Esophagus (tissue), 2 donors: ENCODE results near the gene KHK. TPM values are rescaled to one million over a fixed set of nuclear protein-coding genes. Genes with fewer than 3 reads are reported as not detected.
A peak's percentile ranks its signal among the peaks of the same experiment; 100 is the strongest.

Experiments
- H3K27ac ChIP-seq, 2 donors: one replicate each; pipeline ENCODE4 v1.5.1; 2013; ENCODE audit warnings: low read depth in 2 of 2, mild to moderate bottlenecking in 2 of 2, inconsistent platforms in 1 of 2, low read length in 1 of 2, moderate library complexity in 1 of 2
- H3K27me3 ChIP-seq, 2 donors: one replicate each; pipeline ENCODE4 v1.6.1; 2013; ENCODE audit warnings: low read length in 2 of 2, control low read depth in 1 of 2, mild to moderate bottlenecking in 1 of 2; ENCODE audit not compliant: insufficient read depth in 2 of 2, control insufficient read depth in 1 of 2
- H3K36me3 ChIP-seq, 2 donors: one replicate each; pipeline ENCODE4 v1.6.1; 2013; ENCODE audit warnings: low read length in 1 of 2; ENCODE audit not compliant: control insufficient read depth in 2 of 2, insufficient read depth in 2 of 2
- H3K4me1 ChIP-seq, 2 donors: one replicate each; pipeline ENCODE4 v1.6.1; 2013; ENCODE audit warnings: low read length in 1 of 2; ENCODE audit not compliant: control insufficient read depth in 2 of 2, insufficient read depth in 2 of 2
- H3K4me3 ChIP-seq, 2 donors: one replicate each; pipeline ENCODE4 v1.5.1; 2013; ENCODE audit warnings: low read length in 2 of 2, mild to moderate bottlenecking in 2 of 2, low read depth in 1 of 2, moderate library complexity in 1 of 2
- H3K9me3 ChIP-seq, 2 donors: one replicate each; pipeline ENCODE4 v1.6.1; 2013; ENCODE audit warnings: mild to moderate bottlenecking in 2 of 2, low read depth in 1 of 2, low read length in 1 of 2, moderate library complexity in 1 of 2; ENCODE audit not compliant: control insufficient read depth in 2 of 2, insufficient read depth in 1 of 2
- whole genome bisulfite sequencing, 2 donors: extraction: QIAGEN DNeasy Blood & Tissue Kit; methylation state at CpG; one replicate each; pipeline ENCODE4 v1.1.7; 2013; 5-methylcytosine and 5-hydroxymethylcytosine counted together
- polyA plus RNA-seq, 2 donors: library from polyadenylated mRNA; stranded (reverse); fragments of 200-250 nt; gene quantifications; one replicate each; pipeline ENCODE4 v1.2.3, GENCODE V29; 2013
- donor health status: healthy with polysubstance abuse.
- donor health status: Bipolar disorder and iron deficiency.

Gene KHK
- polyA plus RNA-seq, 2 donors = 2.2 to 3.3 TPM

DNA sequence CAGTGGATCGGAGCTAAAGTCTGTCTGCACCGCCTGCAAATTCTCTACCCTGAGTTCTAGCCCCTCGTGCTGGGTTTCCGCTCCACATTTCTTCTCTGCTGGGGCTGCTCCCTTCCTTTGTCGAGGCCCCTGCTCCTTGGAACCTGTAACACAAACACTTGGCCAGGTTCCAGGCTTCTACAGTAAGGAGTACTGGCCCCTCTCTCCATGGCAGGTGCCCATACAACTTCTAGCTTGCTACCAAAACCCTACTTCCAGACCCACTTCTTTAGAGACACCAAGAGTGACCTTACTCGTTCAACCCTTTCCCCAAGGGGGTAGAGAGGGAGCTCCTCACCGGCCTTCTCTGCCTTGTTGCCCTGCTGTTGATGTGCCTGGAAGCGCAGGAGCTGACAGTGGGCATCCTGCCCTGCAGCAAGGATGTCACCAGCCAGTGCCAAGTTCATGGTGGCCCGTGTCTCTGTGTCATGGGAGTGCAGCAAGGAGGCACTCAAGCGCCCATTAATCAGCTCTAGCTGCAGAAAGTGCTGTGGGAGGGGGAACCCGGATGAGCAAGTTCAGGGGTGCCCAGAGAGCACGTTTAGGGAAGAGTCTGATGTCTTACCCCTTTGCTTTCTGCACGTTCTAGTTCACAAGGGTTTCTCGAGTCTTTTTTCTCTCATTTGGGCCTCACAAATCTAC is 46.8 kb downstream of the KHK start:
- Histone ChIP-seq H3K27ac (peak overlapping the region in 1 of 2 donors; percentile 6), H3K4me3 (peak overlapping the region; percentile 85 to 88), H3K36me3 (peaks cover 2 to 25% of the 10 kb centered on the region in 2 donors), H3K4me1 (peaks cover 2 to 8% of the 10 kb centered on the region in 2 donors), H3K9me3 (no peaks in the 10 kb centered on the region), H3K27me3 (no peaks in the 10 kb centered on the region)
- WGBS, 2 donors = 38% methylated on average over 14 of the region's 14 CpGs

- no peaks in the 10 kb centered on the region for H3K9me3 ChIP-seq
- peaks cover 2 to 8% of the 10 kb centered on the region in 2 donors for H3K4me1 ChIP-seq
- peak within 1 kb of the TSS; percentile 82 to 86 for H3K27ac ChIP-seq
- H3K36me3 ChIP-seq = peaks cover 2 to 25% of the 10 kb centered on the region in 2 donors
- no peaks in the 10 kb centered on the region for H3K27me3 ChIP-seq
- H3K4me3 ChIP-seq = peak within 1 kb of the TSS; percentile 85 to 88
- WGBS, 2 donors = 1% methylated on average over 77 to 86 of the region's 86 CpGs
These were observed 47.6 kb downstream of the KHK start, which contains the start of gene PREB for GRCh38 chr2:27133905-27134780. Gene PREB (minus strand): TSS chr2:27134636. CDS start chr2:27134421, 215 bp downstream.

GRCh38 chr2:27134781-27135477 is 48.4 kb downstream of the KHK start:
- H3K4me3 ChIP-seq = peak overlapping the region; percentile 6 to 85
- peaks cover 2 to 8% of the 10 kb centered on the region in 2 donors for H3K4me1 ChIP-seq
- H3K27ac ChIP-seq = peak overlapping the region in 1 of 2 donors; percentile 36

GRCh38 chr2:27135478-27135955 is 48.9 kb downstream of the KHK start:
- Histone ChIP-seq H3K9me3 (no peaks in the 10 kb centered on the region), H3K27ac (no peak overlapping the region), H3K4me1 (peaks cover 2 to 8% of the 10 kb centered on the region in 2 donors), H3K27me3 (no peaks in the 10 kb centered on the region), H3K36me3 (peaks cover 2 to 20% of the 10 kb centered on the region in 2 donors), H3K4me3 (no peak overlapping the region)
- WGBS, 2 donors = 83 to 84% methylated on average over 12 of the region's 12 CpGs

More at GRCh38 chr2:27134781-27135477, 48.4 kb downstream of the KHK start:
- WGBS, 2 donors = 51 to 52% methylated on average over 33 of the region's 33 CpGs
- Histone ChIP-seq H3K27me3 (no peaks in the 10 kb centered on the region), H3K9me3 (no peaks in the 10 kb centered on the region), H3K36me3 (peaks cover 2 to 25% of the 10 kb centered on the region in 2 donors)

DNA sequence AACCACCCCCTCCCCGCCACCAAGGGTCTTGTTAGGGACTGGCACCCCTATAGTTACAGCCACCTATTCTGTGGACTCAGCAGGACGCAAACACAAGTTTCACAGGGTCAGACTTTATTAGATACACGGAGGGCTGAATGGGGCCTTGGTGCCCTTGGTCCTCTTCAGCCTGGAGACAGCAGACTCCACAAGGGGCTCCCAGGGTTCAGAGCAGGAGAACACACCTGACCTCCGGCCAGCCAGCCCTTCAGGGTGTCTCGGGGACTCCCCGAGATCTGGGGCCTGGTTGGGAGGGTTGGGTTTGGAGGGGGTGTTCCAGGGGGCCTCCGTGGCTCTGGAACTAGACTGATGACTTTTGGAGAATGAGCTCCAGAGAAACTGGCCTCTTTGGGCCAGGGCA is 50.2 kb downstream of the KHK start:
- no peaks in the 10 kb centered on the region for H3K27me3 ChIP-seq
- H3K4me3 ChIP-seq = no peak overlapping the region
- H3K9me3 ChIP-seq = no peaks in the 10 kb centered on the region
- H3K4me1 ChIP-seq = peaks cover 2 to 8% of the 10 kb centered on the region in 2 donors
- no peak overlapping the region for H3K27ac ChIP-seq
- 92 to 95% methylated on average over 7 of the region's 7 CpGs for WGBS, 2 donors
- H3K36me3 ChIP-seq = peaks cover 0 to 9% of the 10 kb centered on the region in 2 donors

DNA sequence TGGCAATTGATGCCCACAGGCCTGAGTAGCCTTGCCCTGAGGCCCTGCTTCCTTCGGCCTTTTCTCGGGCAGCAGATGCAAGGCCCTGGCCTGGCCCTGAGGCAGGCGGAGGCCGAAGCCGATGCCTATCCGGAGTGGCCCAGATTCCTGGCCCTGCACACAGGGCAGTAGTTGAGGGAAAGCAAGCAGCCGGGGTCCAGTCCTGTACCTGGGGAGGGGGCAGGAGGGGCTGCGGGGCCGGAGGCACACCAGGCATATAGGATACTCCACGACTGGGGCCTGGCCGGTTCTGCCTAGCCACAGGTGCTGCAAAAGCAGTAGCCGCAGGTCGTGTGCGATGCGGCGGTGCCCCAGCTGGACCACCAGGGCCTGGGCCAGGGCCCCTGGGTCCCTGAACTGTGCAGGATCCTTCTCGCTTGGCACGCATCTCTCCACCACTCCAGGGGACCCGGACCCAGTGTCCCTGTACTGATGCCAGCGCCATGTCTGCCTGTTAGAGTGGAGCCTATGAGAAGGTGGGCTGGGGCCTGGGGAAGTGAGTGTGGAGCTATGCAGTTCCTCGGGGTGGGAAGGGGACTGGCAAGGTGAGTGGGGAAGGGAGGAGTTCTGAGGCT is 50.9 kb downstream of the KHK start:
- peaks cover 0 to 2% of the 10 kb centered on the region in 2 donors for H3K36me3 ChIP-seq
- H3K4me1 ChIP-seq = peaks cover 2 to 8% of the 10 kb centered on the region in 2 donors
- WGBS, 2 donors = 92 to 94% methylated on average over 21 of the region's 21 CpGs
- no peaks in the 10 kb centered on the region for H3K27me3 ChIP-seq
- no peak overlapping the region for H3K27ac ChIP-seq
- no peak overlapping the region for H3K4me3 ChIP-seq
- no peaks in the 10 kb centered on the region for H3K9me3 ChIP-seq

- Histone ChIP-seq H3K27me3 (no peaks in the 10 kb centered on the region), H3K9me3 (no peaks in the 10 kb centered on the region), H3K36me3 (no peaks in the 10 kb centered on the region), H3K4me3 (no peak overlapping the region), H3K27ac (no peak overlapping the region), H3K4me1 (peaks cover 2 to 3% of the 10 kb centered on the region in 2 donors)
- 83 to 86% methylated on average over 7 of the region's 7 CpGs for WGBS, 2 donors
These were observed 51.5 kb downstream of the KHK start for GRCh38 chr2:27138111-27138510.

DNA sequence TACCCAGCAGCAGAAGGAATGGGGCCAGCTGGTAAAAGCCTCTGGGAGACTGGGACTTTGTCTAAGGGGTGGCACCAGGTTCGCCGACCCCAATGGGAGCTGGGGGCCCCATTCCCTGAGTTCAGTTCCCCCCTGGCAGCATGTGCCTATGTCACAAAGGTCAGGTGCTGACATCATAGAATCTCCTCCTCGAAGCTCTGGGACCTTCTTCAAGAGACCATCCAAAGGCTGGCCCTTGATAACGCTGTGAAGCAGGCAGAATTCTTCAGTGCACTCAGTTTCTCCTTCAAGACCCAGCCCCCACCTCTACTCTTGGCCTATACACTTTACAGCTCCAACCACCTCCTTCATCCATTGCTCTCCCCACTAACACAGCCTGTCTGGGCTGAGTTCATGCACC is 52.7 kb downstream of the KHK start, which contains the start of gene PRR30:
Gene PRR30, minus strand, starts transcription at position 101 of the 400 bp plus-strand sequence. CDS start 1,081 bp downstream, outside the sequence.
- Histone ChIP-seq H3K9me3 (no peaks in the 10 kb centered on the region), H3K36me3 (no peaks in the 10 kb centered on the region), H3K27ac (no peak within 1 kb of the TSS), H3K27me3 (no peaks in the 10 kb centered on the region), H3K4me3 (no peak within 1 kb of the TSS), H3K4me1 (no peaks in the 10 kb centered on the region)
- 76 to 81% methylated on average over 4 of the region's 4 CpGs for WGBS, 2 donors

- H3K27ac ChIP-seq = no peak overlapping the region
- H3K27me3 ChIP-seq = no peaks in the 10 kb centered on the region
- H3K4me3 ChIP-seq = no peak overlapping the region
- no peaks in the 10 kb centered on the region for H3K9me3 ChIP-seq
- 38 to 40% methylated on average over 1 of the region's 1 CpG for WGBS, 2 donors
- no peaks in the 10 kb centered on the region for H3K36me3 ChIP-seq
- no peaks in the 10 kb centered on the region for H3K4me1 ChIP-seq
These were observed 56.7 kb downstream of the KHK start for GRCh38 chr2:27143285-27143684.
